Measurements from ENCODE around the gene PRSS35.
"Not testable (repeated sequence)": the region's sequence is repeated elsewhere in the genome, so short reads cannot be mapped to it uniquely, and the experiment has no call there.

PRSS35 gene

DNA sequence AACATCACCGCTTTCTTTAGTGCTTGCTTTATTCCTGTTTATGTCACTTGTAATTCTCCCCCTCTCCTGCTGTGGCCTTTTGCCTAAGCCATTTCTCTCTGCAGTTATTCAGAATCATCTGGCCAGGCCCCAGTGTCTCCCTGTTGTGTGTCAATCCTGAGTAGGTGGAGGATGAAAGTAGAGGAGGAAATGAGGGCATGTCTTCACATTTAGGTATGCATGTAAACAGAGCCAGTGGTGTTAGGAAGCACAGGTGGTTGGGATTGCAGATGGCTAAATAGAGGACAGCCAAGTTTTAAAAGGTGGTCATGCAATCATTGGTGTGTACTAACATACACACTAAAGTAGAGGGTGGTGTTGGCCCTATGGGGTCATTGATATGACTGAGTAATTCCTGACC is 5.2 kb downstream of the PRSS35 start:
- DNase-seq (ENCODE audit: low read depth, low spot score): no peak

DNA sequence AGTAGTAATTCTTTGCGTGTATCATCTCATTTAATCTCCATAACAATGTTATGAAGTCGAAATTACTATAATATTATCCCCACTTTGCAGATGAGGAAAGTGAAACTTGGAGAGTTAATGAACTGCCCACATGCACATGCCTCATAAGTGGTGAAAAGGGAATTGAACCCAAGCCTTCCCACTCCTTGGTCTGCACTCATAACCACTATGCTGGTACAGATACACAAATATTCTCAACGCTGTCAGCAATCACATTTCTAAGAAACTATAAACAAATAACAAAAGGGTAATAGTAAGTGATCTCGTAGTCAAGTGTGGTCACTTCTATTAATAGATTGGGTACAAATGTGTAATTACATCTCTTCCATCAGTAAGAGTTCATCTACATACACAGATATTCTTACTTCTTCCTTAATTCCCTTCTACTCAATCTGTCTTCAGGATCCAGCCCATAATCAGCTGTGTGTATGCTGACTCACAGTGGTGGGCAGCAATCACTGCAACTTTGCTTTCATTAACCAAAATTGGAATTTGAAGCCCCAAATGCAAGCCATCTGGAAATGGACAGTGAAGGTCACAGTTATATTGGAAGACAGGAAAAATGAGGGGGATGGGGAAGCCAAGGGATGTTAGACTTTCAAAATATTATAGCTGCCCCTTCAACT is 6.6 kb downstream of the PRSS35 start:
- DNase-seq (ENCODE audit: low read depth, low spot score): no peak

DNA sequence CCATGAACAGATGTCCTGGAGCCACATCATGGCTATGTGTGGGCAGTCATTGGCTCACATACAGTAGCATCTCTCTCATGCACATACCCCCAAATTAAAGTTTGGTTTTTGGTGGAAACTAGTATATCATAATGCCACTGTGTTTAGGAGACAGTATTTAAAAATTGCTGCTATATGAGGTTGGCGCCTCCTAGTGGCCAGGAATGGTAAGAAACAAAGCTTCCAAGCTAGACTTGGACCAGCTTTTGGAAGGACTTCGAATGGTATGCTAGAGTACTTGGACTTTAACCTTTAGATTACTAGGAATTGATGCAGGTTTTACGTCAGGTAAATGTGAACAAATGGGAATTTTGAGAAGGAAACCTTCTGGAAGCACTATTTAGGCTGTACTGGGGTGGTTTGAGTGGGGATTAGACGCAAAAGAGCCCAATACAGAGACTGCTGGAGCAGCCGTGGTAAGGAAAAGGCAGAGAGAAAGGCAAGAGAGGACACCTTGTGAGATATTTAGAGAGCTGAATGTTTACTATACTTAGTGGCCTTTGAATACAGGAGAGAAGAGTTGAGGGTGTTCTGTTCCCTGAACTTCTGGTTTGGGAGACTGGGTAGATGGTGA is 23.8 kb downstream of the PRSS35 start:
- no peak for DNase-seq (ENCODE audit: low read depth, low spot score)

DNA sequence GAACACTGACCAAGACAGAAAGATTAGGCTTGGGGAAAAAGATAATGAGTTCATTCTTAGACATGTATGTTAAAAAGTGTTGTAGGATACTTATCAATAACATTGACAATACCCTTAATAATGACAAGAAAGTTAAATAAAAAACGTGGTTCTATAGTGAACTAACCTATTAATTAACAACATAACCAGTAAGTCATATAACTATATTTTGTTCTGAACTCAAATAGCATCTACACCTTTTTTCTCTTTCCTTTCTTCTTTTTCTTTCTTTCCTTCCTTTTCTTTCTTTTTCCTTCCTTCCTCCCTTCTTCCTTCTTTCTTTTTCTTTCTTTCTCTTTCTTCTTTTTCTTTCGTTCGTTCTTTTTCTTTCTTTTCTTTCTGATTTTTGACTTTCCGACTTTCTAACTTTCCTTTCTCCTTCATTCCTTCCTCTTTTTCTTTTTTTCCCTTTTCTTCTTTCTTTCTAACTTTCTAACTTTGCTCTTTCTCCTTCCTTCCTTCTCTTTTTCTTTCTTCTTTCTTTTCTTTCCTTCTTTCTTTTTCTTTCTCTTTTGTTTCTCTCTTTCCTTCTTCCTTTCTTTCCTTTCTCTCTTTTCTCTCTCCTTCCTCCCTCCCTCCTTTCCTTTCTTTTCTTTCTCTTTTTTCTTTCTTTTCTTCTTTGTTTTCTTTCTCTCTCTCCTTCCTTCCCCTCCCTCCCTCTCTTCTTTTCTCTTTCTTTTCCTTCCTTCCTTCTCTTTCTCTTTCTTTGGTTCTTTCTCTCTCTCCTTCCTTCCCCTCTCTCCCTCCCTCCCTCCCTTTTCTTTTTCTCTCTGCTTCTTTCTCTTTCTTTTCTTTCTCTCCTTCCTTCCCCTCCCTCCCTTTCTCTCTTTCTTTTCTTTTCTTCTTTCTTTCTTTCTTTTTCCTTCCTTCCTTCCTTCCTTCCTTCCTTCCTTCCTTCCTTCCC is 24.6 kb downstream of the PRSS35 start:
- DNase-seq (ENCODE audit: low read depth, low spot score): no peak

DNA sequence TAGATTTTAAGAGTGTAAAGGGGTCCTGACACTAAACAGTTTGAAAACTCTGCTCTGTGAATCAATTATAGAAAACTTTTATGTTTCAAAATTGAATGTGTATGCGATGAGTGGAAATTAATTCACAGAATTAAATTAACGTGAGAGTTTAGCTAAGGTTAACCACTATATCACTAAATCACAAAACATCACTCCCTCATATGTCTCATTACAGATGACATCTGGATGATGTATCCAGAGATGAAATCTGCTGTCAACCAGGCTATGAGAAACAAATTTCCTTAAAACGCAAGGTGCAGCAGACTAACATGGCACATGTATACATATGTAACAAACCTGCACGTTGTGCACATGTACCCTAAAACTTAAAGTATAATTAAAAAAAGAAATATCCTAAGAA is 27.3 kb downstream of the PRSS35 start:
- DNase-seq (ENCODE audit: low read depth, low spot score): no peak

DNA sequence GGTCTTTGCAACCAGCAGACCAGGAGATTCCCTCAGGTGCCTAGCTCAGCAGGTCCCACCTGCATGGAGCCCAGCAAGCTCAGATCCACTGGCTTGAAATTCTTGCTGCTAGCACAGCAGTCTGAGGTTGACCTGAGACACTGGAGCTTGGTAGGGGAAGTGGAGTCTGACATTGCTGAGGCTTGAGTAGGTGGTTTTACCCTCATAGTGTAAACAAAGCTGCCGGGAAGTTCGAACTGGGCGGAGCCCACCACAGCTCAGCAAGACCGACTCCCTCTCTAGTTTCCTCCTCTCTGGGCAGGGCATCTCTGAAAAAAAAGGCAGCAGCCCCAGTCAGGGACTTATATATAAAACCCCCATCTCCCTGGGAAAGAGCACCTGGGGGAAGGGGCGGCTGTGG is 34.3 kb downstream of the PRSS35 start:
- no peak for DNase-seq (ENCODE audit: low read depth, low spot score)

DNA sequence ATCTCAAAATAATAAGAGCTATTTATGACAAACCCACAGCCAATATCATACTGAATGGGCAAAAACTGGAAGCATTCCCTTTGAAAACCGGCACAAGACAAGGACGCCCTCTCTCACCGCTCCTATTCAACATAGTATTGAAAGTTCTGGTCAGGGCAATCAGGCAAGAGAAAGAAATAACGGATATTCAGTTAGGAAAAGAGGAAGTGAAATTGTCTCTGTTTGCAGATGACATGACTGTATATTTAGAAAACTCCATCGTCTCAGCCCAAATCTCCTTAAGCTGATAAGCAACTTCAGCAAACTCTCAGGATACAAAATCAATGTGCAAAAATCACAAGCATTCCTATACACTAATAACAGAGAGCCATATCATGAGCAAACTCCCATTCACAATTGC is 38.1 kb downstream of the PRSS35 start:
- not testable (repeated sequence) for DNase-seq (ENCODE audit: low read depth, low spot score)

DNA sequence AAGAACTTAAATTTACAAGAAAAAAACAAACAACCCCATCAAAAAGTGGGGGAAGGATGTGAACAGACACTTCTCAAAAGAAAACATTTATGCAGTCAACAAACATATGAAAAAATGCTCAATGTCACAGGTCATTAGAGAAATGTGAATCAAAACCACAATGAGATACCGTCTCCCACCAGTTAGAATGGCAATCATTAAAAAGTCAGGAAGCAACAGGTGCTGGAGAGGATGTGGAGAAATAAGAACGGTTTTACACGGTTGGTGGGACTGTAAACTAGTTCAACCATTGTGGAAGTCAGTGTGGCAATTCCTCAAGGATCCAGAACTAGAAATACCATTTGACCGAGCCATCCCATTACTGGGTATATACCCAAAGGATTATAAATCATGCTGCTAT is 39.4 kb downstream of the PRSS35 start:
- DNase-seq (ENCODE audit: low read depth, low spot score): not testable (repeated sequence)

DNA sequence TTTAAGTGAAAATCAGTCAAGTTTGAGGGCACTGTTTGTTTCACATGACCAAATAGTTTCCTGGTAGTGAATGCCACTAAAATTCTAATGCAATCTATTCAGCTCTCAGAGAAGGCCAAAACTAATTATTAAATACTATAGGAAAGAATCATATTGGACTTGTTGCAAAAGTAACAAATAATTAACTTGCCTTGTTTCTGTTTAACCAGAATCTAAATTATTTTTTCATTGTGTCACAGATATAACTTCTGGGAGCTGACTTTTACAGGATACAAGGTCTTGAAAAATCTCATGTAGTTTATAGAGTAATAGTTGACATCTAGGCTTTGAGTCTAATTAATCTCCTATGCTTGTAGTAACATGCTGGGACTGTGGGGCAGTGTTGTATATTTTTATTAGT is 44.5 kb downstream of the PRSS35 start:
- DNase-seq (ENCODE audit: low read depth, low spot score): no peak

DNA sequence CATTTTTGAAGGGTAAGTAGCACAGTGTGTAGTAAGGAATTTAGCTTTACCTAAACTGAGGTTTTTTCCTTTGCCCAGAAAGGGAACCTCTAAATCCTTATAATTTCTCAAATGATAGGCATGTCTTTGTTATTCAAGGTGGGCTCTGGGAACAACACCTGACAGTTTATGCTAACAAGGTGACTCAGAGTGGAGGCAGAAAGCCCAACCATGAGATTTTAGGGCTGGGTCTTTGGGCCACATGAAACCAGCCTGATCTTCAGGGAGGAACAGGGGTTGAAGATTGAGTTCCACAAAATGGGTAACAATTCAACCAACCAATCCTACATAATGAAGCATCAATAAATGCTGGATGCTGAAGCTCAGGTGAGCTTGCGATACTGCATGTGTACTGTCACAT is 46.6 kb downstream of the PRSS35 start:
- no peak for DNase-seq (ENCODE audit: low read depth, low spot score)

DNA sequence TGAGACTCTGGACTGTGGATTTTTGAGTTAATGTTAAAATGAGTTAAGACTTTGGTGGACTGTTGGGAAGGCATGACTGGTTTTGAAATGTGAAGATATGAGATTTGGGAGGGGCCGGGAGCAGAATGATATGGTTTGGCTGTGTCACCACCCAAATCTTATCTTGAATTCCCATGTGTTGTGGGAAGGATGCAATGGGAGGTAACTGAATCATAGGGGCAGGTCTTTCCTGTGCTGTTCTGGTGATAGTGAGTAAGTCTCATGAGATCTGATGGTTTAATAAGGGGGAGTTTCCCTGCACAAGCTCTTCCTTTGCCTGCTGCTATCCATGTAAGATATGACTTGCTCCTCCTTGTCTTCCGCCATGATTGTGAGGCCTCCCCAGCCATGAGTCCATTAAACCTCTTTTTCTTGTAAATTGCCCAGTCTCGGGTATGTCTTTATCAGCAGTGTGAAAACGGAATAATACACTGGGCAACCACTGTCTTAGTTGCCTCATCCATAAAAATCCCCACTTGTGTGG is 59.4 kb downstream of the PRSS35 start:
- not testable (repeated sequence) for DNase-seq (ENCODE audit: low read depth, low spot score)

DNA sequence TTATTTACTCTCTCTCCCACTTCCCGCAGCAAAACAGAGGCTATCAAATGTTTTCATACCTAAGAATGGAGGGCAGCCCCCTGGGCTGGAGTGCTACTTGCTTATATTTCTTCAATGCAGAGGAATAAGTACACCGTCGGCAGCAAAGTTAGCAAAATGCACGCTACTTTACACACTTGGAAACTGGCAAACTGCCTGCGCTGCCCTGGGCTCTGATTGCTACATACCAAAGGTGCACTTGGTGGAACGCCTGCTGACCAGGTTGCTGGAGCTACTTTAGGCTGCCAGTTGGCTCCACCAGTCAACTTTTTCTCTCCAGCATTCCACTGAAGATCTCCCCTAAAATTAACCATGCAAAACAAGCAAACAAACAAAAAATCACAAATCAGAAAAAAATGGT is 62.4 kb downstream of the PRSS35 start:
- DNase-seq (ENCODE audit: low read depth, low spot score): no peak

All from smooth muscle cell of the brain vasculature (primary cell).